GM23338 (cell line): ENCODE data around the gene CXCL6.

Experiments
- CREB1 ChIP-seq: fragments of 250-450 bp; sonication (Bioruptor Pico); IDR thresholded peaks from 2 replicates; pipeline ENCODE4 v1.5.0; 2020; ENCODE audit warnings: low read depth, mild to moderate bottlenecking, moderate library complexity
- JUNB ChIP-seq: IDR thresholded peaks from one replicate; pipeline ENCODE4 v1.6.1; 2016; ENCODE audit warnings: antibody characterized with exemption; ENCODE audit not compliant: unreplicated experiment
- TF ChIP-seq, protein P1 (sequence below): IDR thresholded peaks from one replicate; pipeline ENCODE4 v1.6.1; 2018; ENCODE audit warnings: antibody characterized with exemption; ENCODE audit not compliant: unreplicated experiment

GRCh38 chr4:73811841-73812240, 24.6 kb upstream of the CXCL6 start:
- TF ChIP-seq CREB1 (CRISPR knock-in tag) (no peak), JUNB (no peak)
- TF ChIP-seq, protein P1, sequence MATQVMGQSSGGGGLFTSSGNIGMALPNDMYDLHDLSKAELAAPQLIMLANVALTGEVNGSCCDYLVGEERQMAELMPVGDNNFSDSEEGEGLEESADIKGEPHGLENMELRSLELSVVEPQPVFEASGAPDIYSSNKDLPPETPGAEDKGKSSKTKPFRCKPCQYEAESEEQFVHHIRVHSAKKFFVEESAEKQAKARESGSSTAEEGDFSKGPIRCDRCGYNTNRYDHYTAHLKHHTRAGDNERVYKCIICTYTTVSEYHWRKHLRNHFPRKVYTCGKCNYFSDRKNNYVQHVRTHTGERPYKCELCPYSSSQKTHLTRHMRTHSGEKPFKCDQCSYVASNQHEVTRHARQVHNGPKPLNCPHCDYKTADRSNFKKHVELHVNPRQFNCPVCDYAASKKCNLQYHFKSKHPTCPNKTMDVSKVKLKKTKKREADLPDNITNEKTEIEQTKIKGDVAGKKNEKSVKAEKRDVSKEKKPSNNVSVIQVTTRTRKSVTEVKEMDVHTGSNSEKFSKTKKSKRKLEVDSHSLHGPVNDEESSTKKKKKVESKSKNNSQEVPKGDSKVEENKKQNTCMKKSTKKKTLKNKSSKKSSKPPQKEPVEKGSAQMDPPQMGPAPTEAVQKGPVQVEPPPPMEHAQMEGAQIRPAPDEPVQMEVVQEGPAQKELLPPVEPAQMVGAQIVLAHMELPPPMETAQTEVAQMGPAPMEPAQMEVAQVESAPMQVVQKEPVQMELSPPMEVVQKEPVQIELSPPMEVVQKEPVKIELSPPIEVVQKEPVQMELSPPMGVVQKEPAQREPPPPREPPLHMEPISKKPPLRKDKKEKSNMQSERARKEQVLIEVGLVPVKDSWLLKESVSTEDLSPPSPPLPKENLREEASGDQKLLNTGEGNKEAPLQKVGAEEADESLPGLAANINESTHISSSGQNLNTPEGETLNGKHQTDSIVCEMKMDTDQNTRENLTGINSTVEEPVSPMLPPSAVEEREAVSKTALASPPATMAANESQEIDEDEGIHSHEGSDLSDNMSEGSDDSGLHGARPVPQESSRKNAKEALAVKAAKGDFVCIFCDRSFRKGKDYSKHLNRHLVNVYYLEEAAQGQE = no peak
